Mucosa of rectum (tissue), 2 donors: ENCODE data around the gene RAB6A.

Source experiments
- H3K27ac ChIP-seq, 2 donors: one replicate each; pipeline ENCODE4 v1.7.0; 2013; ENCODE audit warnings: inconsistent platforms in 2 of 2, low read depth in 2 of 2, low read length in 2 of 2
- H3K27me3 ChIP-seq, 2 donors: one replicate each; pipeline ENCODE4 v1.7.0; 2013; ENCODE audit warnings: low read length in 2 of 2; ENCODE audit not compliant: control insufficient read depth in 2 of 2, insufficient read depth in 2 of 2
- H3K36me3 ChIP-seq, 2 donors: one replicate each; pipeline ENCODE4 v1.7.0; 2013; ENCODE audit warnings: low read length in 2 of 2; ENCODE audit not compliant: control insufficient read depth in 2 of 2, insufficient read depth in 2 of 2
- H3K4me1 ChIP-seq, 2 donors: one replicate each; pipeline ENCODE4 v1.7.0; 2013; ENCODE audit warnings: low read length in 2 of 2, mild to moderate bottlenecking in 1 of 2; ENCODE audit not compliant: control insufficient read depth in 2 of 2, insufficient read depth in 2 of 2
- H3K4me3 ChIP-seq, 2 donors: one replicate each; pipeline ENCODE4 v1.7.0; 2013; ENCODE audit warnings: low read length in 2 of 2
- H3K9ac ChIP-seq, 2 donors: one replicate each; pipeline ENCODE4 v1.7.0; 2013; ENCODE audit warnings: low read length in 2 of 2, low read depth in 1 of 2, mild to moderate bottlenecking in 1 of 2
- H3K9me3 ChIP-seq, 2 donors: one replicate each; pipeline ENCODE4 v1.7.0; 2013; ENCODE audit warnings: low read length in 2 of 2; ENCODE audit not compliant: control insufficient read depth in 2 of 2
- donor health status: healthy.
- donor health status: Normal muscosa, but diverticular disease.

The RAB6A gene

GRCh38 chr11:73637012-73637411 is 123.9 kb downstream of the RAB6A start:
- no peaks in the 10 kb centered on the region for H3K27me3 ChIP-seq

GRCh38 chr11:73636249-73636648 is 124.6 kb downstream of the RAB6A start:
- Histone ChIP-seq H3K27me3 (no peaks in the 10 kb centered on the region), H3K9ac (no peak overlapping the region), H3K4me1 (no peaks in the 10 kb centered on the region), H3K4me3 (no peak overlapping the region), H3K9me3 (no peaks in the 10 kb centered on the region), H3K27ac (no peak overlapping the region), H3K36me3 (no peaks in the 10 kb centered on the region)

More at GRCh38 chr11:73637012-73637411, 123.9 kb downstream of the RAB6A start:
- Histone ChIP-seq H3K9ac (no peak overlapping the region), H3K4me3 (no peak overlapping the region), H3K9me3 (no peaks in the 10 kb centered on the region), H3K36me3 (no peaks in the 10 kb centered on the region), H3K27ac (no peak overlapping the region), H3K4me1 (no peaks in the 10 kb centered on the region)

- no peaks in the 10 kb centered on the region for H3K36me3 ChIP-seq
- H3K27me3 ChIP-seq, result no peaks in the 10 kb centered on the region
- H3K9ac ChIP-seq, result no peak overlapping the region
- H3K27ac ChIP-seq, result no peak overlapping the region
- H3K9me3 ChIP-seq, result no peaks in the 10 kb centered on the region
- no peaks in the 10 kb centered on the region for H3K4me1 ChIP-seq
- H3K4me3 ChIP-seq, result no peak overlapping the region
These were observed 125.2 kb downstream of the RAB6A start for GRCh38 chr11:73635721-73636120.

- no peaks in the 10 kb centered on the region for H3K4me1 ChIP-seq
- no peaks in the 10 kb centered on the region for H3K9me3 ChIP-seq
- no peaks in the 10 kb centered on the region for H3K36me3 ChIP-seq
- no peak overlapping the region for H3K27ac ChIP-seq
- no peaks in the 10 kb centered on the region for H3K27me3 ChIP-seq
- no peak overlapping the region for H3K4me3 ChIP-seq
- H3K9ac ChIP-seq, result no peak overlapping the region
These were observed 126.9 kb downstream of the RAB6A start for GRCh38 chr11:73633999-73634398.

- Histone ChIP-seq H3K9ac (no peak overlapping the region), H3K4me3 (no peak overlapping the region)
These were observed 127.9 kb downstream of the RAB6A start for GRCh38 chr11:73632996-73633395.

GRCh38 chr11:73629907-73630306 is 131.0 kb downstream of the RAB6A start:
- Histone ChIP-seq H3K4me1 (no peaks in the 10 kb centered on the region), H3K9ac (no peak overlapping the region), H3K27me3 (no peaks in the 10 kb centered on the region), H3K9me3 (no peaks in the 10 kb centered on the region), H3K36me3 (no peaks in the 10 kb centered on the region), H3K27ac (no peak overlapping the region), H3K4me3 (no peak overlapping the region)

More at GRCh38 chr11:73632996-73633395, 127.9 kb downstream of the RAB6A start:
- no peaks in the 10 kb centered on the region for H3K27me3 ChIP-seq
- no peaks in the 10 kb centered on the region for H3K36me3 ChIP-seq
- H3K9me3 ChIP-seq, result no peaks in the 10 kb centered on the region
- H3K27ac ChIP-seq, result no peak overlapping the region
- no peaks in the 10 kb centered on the region for H3K4me1 ChIP-seq

GRCh38 chr11:73625696-73626318 is 135.1 kb downstream of the RAB6A start:
- no peak overlapping the region for H3K27ac ChIP-seq
- H3K9ac ChIP-seq, result peak overlapping the region in 1 of 2 donors; percentile 15
- no peaks in the 10 kb centered on the region for H3K9me3 ChIP-seq
- H3K4me1 ChIP-seq, result no peaks in the 10 kb centered on the region
- no peak overlapping the region for H3K4me3 ChIP-seq
- H3K36me3 ChIP-seq, result no peaks in the 10 kb centered on the region
- peaks cover 0 to 2% of the 10 kb centered on the region in 2 donors for H3K27me3 ChIP-seq
